Measurements from ENCODE around the gene KIF15. TPM values are rescaled to one million over a fixed set of nuclear protein-coding genes. Genes with fewer than 3 reads are reported as not detected.

The KIF15 gene
- total RNA-seq, 2 experiments from 2014 or later: 38.1 to 41.9 TPM

DNA sequence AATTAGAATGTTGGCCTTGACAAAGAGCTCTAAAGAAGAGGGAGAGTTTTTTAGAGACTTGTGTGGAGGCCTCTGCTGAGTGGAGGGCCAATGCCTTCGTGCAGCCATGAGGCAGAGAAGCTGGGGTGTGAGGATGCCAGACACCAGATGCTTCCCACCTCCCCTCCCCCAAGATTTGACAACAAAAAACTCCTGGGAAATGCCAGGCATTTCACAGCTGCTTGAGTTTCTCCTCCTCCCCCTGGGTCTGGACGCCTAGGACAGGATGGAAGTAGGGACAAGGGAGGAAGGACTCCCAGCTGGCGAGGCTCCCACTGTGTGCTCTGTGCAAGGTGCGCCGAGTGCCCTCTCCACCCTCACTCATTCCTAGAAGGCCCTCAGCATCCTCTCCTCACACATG is 132.9 kb downstream of the KIF15 start:
- no peak overlapping the region for H3K27ac Mint-ChIP-seq
- H3K27me3 Mint-ChIP-seq: peaks cover 1% of the 10 kb centered on the region
- no peaks in the 10 kb centered on the region for H3K4me1 Mint-ChIP-seq (ENCODE audit: low read depth)
- H3K9me3 Mint-ChIP-seq: no peaks in the 10 kb centered on the region
- ChIA-PET CTCF (no interaction called here), POLR2A (no interaction called here)
- H3K36me3 Mint-ChIP-seq (ENCODE audit: low read depth): no peaks in the 10 kb centered on the region
- H3K4me3 Mint-ChIP-seq: no peak overlapping the region
- ATAC-seq (no peak), DNase-seq (no peak)
- intact Hi-C loops (cut with micrococcal nuclease): no loop called here
- TF ChIP-seq, protein P1, sequence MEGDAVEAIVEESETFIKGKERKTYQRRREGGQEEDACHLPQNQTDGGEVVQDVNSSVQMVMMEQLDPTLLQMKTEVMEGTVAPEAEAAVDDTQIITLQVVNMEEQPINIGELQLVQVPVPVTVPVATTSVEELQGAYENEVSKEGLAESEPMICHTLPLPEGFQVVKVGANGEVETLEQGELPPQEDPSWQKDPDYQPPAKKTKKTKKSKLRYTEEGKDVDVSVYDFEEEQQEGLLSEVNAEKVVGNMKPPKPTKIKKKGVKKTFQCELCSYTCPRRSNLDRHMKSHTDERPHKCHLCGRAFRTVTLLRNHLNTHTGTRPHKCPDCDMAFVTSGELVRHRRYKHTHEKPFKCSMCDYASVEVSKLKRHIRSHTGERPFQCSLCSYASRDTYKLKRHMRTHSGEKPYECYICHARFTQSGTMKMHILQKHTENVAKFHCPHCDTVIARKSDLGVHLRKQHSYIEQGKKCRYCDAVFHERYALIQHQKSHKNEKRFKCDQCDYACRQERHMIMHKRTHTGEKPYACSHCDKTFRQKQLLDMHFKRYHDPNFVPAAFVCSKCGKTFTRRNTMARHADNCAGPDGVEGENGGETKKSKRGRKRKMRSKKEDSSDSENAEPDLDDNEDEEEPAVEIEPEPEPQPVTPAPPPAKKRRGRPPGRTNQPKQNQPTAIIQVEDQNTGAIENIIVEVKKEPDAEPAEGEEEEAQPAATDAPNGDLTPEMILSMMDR (IDR thresholded peaks at IDR 0.05): no peak

DNA sequence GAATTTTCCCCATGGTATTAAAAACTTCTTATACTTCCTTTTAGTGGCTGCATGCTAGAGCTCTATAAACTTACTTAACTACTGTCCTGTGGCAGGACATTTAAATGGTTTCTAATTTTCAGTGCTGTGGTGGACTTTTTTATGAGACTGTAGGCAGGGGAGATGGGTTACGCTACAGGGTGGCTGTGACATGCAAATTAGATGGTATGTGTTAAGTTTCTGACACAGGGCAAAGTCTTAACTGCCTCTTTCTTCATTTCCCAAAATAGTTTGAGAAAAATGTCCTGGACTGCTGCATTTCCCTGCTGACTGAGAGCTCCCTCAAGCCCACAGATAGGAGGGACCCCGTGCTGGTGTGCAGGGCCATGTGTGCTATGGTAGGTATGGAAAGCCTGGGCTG is 134.8 kb downstream of the KIF15 start:
- Mint-ChIP-seq H3K9me3 (no peaks in the 10 kb centered on the region), H3K27me3 (peaks cover 10% of the 10 kb centered on the region), H3K4me1 (ENCODE audit: low read depth) (no peaks in the 10 kb centered on the region), H3K4me3 (no peak overlapping the region), H3K27ac (no peak overlapping the region), H3K36me3 (ENCODE audit: low read depth) (no peaks in the 10 kb centered on the region)
- ChIA-PET POLR2A (no interaction called here), CTCF (no interaction called here)
- ATAC-seq (no peak), DNase-seq (no peak)
- TF ChIP-seq, protein P1 (IDR thresholded peaks at IDR 0.05): no peak
- intact Hi-C loops (cut with micrococcal nuclease): no loop called here

DNA sequence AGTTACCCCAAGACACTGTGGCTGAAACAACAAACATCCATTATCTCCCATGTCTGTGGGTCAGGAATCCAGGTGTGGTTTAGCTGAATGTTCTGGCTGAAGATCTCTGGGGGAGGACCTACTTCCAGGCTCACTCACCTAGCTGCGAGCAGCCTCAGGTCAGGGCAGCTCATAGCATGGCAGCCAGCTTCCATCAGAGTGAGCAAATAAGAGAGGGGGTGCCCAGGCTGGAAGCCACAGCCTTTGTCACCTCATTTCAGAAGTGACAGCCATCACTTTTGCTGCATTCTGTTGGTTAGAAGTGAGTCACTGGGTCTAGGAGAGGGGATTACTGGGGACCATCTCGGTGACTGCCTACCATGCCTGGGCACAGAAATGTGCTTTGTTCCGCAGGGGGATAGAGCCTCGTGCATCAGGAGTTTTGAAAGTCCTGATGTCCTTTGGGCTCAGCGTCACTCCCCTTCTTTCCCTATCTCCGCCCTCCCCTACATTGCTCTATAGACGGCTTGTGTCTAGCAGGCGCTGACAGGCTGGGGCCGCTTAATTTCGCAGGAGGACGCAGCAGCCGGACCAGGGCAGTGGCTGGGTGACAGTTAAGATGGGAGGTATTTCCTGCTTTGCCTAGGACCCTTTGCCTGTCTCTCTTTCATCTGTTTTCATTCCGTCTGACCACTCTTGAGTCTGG is 138.2 kb downstream of the KIF15 start:
- ATAC-seq: peak; percentile 47
- no peak overlapping the region for H3K4me3 Mint-ChIP-seq
- H3K9me3 Mint-ChIP-seq: no peaks in the 10 kb centered on the region
- no peaks in the 10 kb centered on the region for H3K36me3 Mint-ChIP-seq (ENCODE audit: low read depth)
- intact Hi-C loops (cut with micrococcal nuclease): no loop called here
- TF ChIP-seq, protein P1 (IDR thresholded peaks at IDR 0.05): no peak
- peaks cover 10% of the 10 kb centered on the region for H3K27me3 Mint-ChIP-seq
- no peak overlapping the region for H3K27ac Mint-ChIP-seq
- H3K4me1 Mint-ChIP-seq (ENCODE audit: low read depth): no peaks in the 10 kb centered on the region
- POLR2A ChIA-PET: no interaction called here
- CTCF ChIA-PET: no interaction called here
- no peak for DNase-seq

DNA sequence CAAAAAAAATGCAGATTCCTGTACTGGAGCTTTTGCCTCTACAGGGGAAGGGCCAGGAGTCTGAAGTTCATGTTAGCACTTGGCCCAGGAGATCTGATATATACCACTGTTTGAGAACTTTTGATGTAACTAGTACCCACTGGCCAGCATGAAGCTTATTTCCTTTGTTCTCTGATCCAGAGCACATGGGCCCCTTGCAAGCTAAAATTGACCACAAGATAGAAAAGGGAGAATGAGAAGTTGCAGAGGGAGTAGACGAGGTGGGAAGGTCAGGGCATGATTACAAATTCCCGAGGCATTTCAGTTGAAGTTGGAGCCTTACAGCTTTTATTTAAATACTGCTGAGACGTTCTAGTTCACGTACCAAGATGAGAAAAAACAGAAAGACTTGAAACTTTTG is 141.0 kb downstream of the KIF15 start:
- Mint-ChIP-seq H3K36me3 (ENCODE audit: low read depth) (no peaks in the 10 kb centered on the region), H3K4me1 (ENCODE audit: low read depth) (no peaks in the 10 kb centered on the region), H3K27me3 (peaks cover 13% of the 10 kb centered on the region), H3K9me3 (no peaks in the 10 kb centered on the region), H3K4me3 (no peak overlapping the region), H3K27ac (no peak overlapping the region)
- TF ChIP-seq, protein P1 (IDR thresholded peaks at IDR 0.05): no peak
- DNase-seq (no peak), ATAC-seq (no peak)
- POLR2A ChIA-PET: interaction anchor here (0.6 kb wide), 1 partner anchor 373 kb away, joined by 3 read pairs; no protein-coding TSS in a partner anchor
- CTCF ChIA-PET: no interaction called here
- intact Hi-C loops (cut with micrococcal nuclease): no loop called here

Other genes starting within 250 kb of the KIF15 start
- 1 to 10 TPM; 4.0 to 4.7 TPM for gene ZKSCAN7, start 206.6 kb upstream of the KIF15 start, total RNA-seq
- gene ZNF660, start 176.8 kb upstream of the KIF15 start, total RNA-seq: 1 to 10 TPM; 1.0 to 1.2 TPM
- 10 to 100 TPM; 10.6 to 11.6 TPM for gene ZNF197, start 136.8 kb upstream of the KIF15 start, total RNA-seq
- gene ZNF35, start 113.1 kb upstream of the KIF15 start, total RNA-seq: 1 to 10 TPM; 5.4 to 5.8 TPM
- gene ZNF502, start 49.1 kb upstream of the KIF15 start, total RNA-seq: 1 to 10 TPM; 2.0 to 2.3 TPM
- 1 to 10 TPM; 2.7 to 3.2 TPM for gene ZNF501, start 32.2 kb upstream of the KIF15 start, total RNA-seq
- 10 to 100 TPM; 36.6 to 39.1 TPM for gene KIAA1143, start 175 bp upstream of the KIF15 start, total RNA-seq
- gene TMEM42, start 100.1 kb downstream of the KIF15 start, total RNA-seq: 10 to 100 TPM; 11.3 to 11.8 TPM
- gene TGM4, start 112.8 kb downstream of the KIF15 start, total RNA-seq: not detected
- 10 to 100 TPM; 28.6 to 36.0 TPM for gene ZDHHC3, start 214.4 kb downstream of the KIF15 start, total RNA-seq
- gene EXOSC7, start 214.4 kb downstream of the KIF15 start, total RNA-seq: 10 to 100 TPM; 79.8 to 80.7 TPM

Data from activated CD8-positive, alpha-beta T cell treated with anti-CD3 and anti-CD28 coated beads for 36 hours (primary cell).